Activated CD4-positive, CD25-positive, alpha-beta regulatory T cell treated with anti-CD3 and anti-CD28 coated beads, Interleukin-2, amount 50 U/mL, for 24 hours (primary cell): Measurements from ENCODE around the gene MON2.
"Not testable (repeated sequence)": the region's sequence is repeated elsewhere in the genome, so short reads cannot be mapped to it uniquely, and the experiment has no call there.

Experiments used
- ATAC-seq, 2 donors: fragments of 150-1000 bp; cut with Tn5 transposase; one replicate each; pipeline ENCODE4 v1.10.0; 2021; ENCODE audit warnings: mild to moderate bottlenecking in 1 of 2, moderate library complexity in 1 of 2

The MON2 gene

DNA sequence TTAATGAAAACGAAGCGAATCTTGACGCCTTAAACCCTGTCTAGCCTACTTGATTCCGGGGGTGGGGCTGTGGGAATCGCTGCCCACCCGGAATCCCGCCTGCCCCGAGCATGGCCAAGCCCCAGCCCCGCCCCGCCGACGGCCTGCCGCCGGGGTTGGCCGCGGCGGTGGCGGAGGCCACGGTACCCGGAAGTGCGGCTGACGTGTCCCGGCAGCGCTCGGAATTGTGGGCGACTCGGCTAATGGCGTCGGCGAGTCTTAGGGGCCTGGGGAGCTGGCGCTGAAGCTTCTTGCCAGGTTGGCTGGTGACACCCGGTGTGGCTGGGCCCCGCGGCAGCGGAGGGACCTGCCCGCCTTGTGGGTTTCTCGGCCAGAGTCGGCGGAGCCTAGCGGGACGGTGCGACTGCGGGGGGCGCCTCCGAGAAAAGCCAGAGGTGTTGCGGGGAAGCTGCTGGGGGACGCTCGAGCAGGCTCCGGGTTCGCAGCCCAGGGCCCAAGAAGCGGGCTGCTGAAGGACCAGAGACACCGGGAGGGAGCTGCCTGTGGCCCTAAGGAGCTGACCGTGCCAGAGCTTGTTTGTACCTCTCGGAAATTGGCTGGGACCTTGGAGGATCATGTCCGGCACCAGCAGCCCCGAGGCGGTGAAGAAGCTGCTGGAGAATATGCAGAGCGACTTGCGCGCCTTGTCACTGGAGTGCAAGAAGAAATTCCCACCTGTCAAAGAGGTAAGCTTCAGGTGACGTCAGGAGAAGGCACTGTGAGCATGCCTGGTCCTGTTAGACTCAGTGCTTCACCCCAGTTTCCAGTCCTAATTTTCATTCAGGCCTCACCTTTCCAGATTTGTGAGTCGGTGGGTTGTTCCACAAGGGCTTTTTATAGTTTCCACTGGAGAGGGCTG, at the start of gene MON2:
Gene MON2 (plus strand): TSS at position 233 of the 898 bp plus-strand sequence. CDS start 382 bp downstream, at position 615.
- ATAC-seq = peak; percentile 99

GRCh38 chr12:62426089-62426488, 40.5 kb upstream of the MON2 start:
- no peak for ATAC-seq

GRCh38 chr12:62429457-62429856, 37.2 kb upstream of the MON2 start:
- no peak for ATAC-seq

DNA sequence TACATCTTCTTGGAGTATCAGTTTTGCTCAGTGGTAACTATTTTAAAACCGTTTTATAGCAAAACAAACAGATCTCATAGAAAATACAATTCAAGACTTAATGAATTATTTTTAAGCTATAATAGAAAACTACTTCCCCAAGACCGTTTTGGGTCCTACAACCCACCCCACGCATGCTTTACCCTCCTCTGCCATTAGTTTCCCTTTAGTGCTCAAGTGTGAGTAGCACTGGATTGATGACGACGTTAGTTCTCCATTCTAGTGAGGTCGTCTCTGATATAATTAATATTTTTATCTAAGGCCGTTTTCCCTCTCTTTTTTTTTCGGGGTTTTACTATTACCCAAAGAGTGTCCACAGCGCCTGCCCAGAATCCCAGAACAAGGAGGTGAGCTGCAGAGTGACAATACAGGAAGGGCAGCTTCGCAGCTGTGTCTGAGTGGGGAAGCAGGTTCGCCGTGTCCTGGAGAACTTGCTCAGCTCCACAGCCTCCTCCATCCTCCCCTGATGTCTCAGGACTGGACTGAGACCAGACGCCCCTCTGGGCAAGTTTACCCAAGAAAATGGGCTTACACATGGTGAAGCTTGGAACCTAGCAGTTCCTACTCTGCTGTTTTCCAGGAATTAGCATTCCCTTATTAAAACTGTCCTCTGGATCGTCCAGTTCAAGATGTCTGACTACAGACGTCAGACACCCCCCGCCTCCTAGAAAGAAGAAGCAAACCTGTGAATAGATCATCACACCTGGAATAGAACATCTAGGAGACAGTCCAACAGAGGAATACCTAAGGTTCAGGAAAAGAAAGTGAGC, 31.9 kb upstream of the MON2 start:
- peak; percentile 33 to 42 for ATAC-seq

GRCh38 chr12:62435303-62436163, 31.1 kb upstream of the MON2 start:
- peak; percentile 63 to 74 for ATAC-seq

DNA sequence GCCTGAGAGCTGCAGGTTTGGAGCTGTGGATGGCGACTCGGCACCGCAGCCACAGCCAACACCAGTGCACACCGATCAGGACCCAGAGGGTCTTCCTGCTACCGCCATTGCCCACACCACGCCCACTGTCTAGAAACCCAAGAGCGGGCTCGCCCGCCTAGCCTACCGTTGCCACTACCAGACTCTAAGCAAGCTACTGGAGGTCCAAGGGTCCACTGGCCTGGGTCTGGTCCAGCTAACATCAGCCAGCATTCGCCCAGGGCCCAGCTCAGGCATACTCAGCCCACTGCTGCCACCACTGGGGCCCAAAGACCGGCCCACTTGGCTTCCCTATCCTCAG, 30.5 kb upstream of the MON2 start:
- no peak for ATAC-seq

- no peak for ATAC-seq
Observed at GRCh38 chr12:62438098-62438692, 28.4 kb upstream of the MON2 start.

DNA sequence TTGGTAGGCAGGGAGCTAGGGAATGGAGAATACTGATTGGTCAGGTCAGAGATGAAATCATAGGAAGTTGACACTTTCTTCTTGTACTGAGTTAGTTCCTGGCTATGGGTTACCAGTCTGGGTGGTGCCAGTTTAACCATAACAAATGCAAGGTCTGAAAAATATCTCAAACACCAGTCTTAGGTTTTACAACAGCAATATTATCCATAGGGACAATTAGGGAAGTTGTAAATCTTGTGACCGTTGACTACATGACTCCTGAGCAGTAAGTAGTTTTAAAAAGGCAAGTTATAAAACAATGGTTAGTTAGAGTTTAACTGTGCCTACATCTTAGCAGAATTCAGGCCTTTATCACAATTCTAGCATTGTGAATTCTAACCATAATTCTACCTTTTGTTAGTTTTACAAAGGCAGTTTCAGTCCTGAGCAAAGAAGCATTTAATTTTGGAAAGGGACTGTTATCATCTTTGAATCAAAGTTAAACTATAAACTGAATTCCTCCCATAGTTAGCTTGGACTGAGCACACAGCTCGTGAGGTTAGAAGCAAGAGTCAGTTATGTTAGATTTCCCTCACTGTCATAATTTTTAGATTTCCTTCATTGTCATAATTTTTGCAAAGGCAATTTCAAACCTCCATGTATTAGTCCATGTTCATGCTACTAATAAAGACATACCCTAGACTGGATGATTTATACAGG, 19.7 kb upstream of the MON2 start:
- no peak for ATAC-seq

DNA sequence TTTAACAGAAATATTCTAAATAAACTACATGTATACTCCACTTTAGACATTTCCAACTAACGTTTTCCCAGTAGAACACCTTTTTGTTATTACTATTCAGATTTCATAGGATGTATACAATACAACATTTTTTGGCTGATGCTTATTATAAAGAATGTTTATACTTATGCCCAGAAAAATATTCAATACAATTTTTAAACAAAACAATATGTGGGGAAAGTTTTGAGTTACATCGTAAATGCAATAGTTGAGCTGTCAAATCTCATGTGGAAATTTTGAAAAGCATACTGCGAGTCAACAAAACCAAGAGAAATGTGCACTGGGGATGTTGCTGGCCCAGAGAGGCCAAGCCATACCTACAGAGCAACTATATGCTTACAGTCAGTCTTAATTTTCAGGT, 18.2 kb upstream of the MON2 start:
- ATAC-seq = no peak

DNA sequence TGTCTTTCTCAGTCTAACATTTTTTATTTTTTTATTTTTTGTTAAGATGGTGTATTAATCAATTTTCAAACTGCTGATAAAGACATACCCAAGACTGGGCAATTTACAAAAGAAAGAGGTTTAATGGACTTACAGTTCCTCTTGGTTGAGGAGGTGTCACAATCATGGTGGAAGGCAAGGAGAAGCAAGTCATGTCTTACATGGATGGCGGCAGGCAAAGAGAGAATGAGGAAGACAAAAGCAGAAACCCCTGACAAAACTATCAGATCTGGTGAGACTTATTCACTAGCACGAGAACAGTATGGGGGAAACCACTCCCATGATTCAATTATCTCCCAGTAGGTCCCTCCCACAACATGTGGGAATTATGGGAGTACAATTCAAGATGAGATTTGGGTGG, 11.2 kb upstream of the MON2 start:
- not testable (repeated sequence) for ATAC-seq

DNA sequence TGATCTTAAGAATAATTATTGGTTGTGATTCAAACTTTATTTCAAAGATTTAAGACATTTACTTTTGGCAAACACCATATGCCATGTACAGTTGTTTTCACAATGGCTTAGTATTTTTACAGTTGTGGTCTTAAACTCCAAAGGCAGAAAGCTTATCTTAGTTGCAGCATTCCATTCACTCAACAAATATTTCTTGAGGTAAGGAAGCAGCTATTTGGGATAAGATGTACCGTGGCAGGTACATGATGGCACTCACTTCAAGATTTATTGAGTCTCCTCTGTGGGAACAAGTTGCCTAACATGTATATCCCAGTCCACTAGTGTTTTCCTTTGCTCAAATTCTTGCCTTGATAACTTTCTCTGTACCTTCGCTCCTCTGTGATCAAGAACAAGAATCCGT, 8.0 kb upstream of the MON2 start:
- ATAC-seq = no peak

GRCh38 chr12:62459976-62460375, 6.7 kb upstream of the MON2 start:
- ATAC-seq = no peak

GRCh38 chr12:62461171-62461837, 5.3 kb upstream of the MON2 start:
- ATAC-seq = not testable (repeated sequence)

- not testable (repeated sequence) for ATAC-seq
Observed at GRCh38 chr12:62463252-62463651, 3.4 kb upstream of the MON2 start.

DNA sequence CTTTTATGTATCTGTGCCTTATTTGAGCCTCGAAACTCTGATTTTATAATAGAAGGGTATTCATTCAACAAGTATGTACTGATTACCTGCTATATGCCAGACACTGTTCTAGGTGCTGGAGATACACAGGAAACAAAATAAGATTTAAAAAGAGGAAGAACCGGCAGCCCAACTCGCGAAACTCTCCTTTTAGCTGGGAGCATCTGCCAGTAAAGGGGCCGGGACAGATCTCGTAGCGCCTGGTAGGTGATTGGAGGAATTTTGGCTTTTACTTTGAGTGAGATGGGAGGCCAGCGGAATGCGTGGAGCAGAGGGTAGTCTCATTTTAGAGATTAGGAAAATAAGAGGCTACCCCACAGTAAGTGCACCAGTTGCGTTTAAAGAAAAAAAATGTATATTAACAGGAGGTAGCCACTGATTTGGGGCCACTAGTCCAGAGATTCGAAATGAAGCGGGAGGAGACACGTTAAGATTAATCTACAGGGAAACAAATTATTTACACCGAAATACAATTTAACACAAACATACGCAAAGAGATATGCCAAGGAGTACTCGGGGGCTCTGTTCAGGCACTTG, 520 bp upstream of the MON2 start:
- ATAC-seq = no peak

DNA sequence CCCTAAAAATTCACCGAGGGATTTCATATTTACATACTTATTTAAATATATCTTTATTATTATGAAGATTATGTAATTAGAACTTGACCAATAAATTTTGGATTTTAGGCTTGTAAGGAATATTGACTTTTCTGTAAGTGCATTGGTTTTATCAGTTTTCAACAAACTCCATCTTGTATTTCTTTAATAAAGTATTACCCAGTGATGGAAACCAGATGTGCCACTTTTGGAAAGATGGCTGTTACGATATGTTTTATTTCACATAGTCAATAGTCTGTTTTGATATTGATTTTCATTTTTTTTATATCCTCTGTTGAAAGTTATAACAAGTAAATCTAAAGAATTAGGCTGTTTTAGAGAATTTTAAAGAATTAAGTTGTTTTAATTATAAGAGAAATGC, 1.8 kb downstream of the MON2 start:
- ATAC-seq = no peak

DNA sequence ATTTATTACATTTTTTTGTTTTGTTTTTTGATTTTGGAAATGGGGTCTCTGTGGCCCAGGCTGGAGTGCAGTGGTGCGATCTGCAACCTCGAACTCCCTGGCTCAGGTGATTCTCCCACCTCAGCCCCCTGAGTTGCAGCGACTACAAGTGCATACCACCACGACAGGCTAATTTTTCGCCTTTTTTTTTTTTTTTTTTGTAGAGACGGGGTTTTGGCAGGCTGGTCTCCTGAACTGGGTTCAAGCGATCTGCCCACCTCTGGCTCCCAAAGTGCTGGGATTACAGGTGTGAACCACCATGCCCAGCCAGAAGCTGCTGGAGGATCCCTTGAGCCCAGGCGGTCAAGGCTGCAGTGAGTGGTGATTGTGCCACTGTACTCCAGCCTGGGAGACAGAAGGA, 2.3 kb downstream of the MON2 start:
- no peak for ATAC-seq

- ATAC-seq = no peak
Observed at GRCh38 chr12:62469704-62470103, 3.1 kb downstream of the MON2 start.

- ATAC-seq = no peak
Observed at GRCh38 chr12:62471734-62472133, 5.1 kb downstream of the MON2 start.

GRCh38 chr12:62472472-62472871, 5.8 kb downstream of the MON2 start:
- ATAC-seq = no peak
